Breast epithelium (tissue), 4 donors: ENCODE measurements around the gene IFNLR1. TPM values are rescaled to one million over a fixed set of nuclear protein-coding genes. Genes with fewer than 3 reads are reported as not detected.

Source experiments
- DNase-seq, 2 donors: peaks; one replicate each; pipeline ENCODE4 v3.0.0-alpha.2; 2019; ENCODE audit warnings: low spot score in 2 of 2
- H3K27ac ChIP-seq, 2 donors: fragments of 200-600 bp; sonication (generic) in 1 of 2; one replicate each; pipeline ENCODE4 v1.5.1; 2016 to 2019; ENCODE audit warnings: mild to moderate bottlenecking in 1 of 2
- H3K27me3 ChIP-seq, 2 donors: fragments of 200-600 bp; sonication (generic) in 1 of 2; one replicate each; pipeline versions ENCODE4 v1.5.1 to v1.6.0; 2017 to 2019; ENCODE audit warnings: control low read depth in 1 of 2, mild to moderate bottlenecking in 1 of 2
- H3K36me3 ChIP-seq: fragments of 200-600 bp; one replicate; pipeline ENCODE4 v1.5.1; 2019
- H3K4me1 ChIP-seq, 2 donors: fragments of 200-600 bp; sonication (generic); one replicate each; pipeline ENCODE4 v1.5.1; 2016 to 2019; ENCODE audit warnings: control low read depth in 1 of 2
- H3K4me3 ChIP-seq, 3 donors: fragments of 200-600 bp; sonication (generic); 1 replicate in 2 of 3; 2 replicates in 1 of 3; pipeline ENCODE4 v1.5.1; 2016 to 2019; ENCODE audit warnings: mild to moderate bottlenecking in 3 of 3, moderate library complexity in 2 of 3
- H3K9me3 ChIP-seq, 2 donors: fragments of 200-600 bp; sonication (generic) in 1 of 2; one replicate each; pipeline ENCODE4 v1.5.1; 2016 to 2019; ENCODE audit warnings: control low read depth in 1 of 2
- CTCF ChIP-seq, 3 donors: fragments of 450-650 bp; IDR thresholded peaks; one replicate each; pipeline ENCODE4 v1.5.1; 2016 to 2017; ENCODE audit warnings: antibody characterized with exemption in 3 of 3, mild to moderate bottlenecking in 3 of 3, moderate library complexity in 3 of 3
- POLR2A ChIP-seq: fragments of 450-650 bp; IDR thresholded peaks from one replicate; pipeline ENCODE4 v1.6.1; 2016; ENCODE audit warnings: antibody characterized with exemption, mild to moderate bottlenecking, moderate library complexity
- POLR2AphosphoS5 ChIP-seq, 3 donors: sonication (generic); formaldehyde crosslinking; IDR thresholded peaks; one replicate each; pipeline ENCODE4 v1.6.1; 2017; ENCODE audit warnings: antibody characterized with exemption in 3 of 3
- intact Hi-C: fragments of 100-400 bp; cut with DNase I; formaldehyde crosslinking; loops from one replicate; pipeline ENCODE4 v1.15.1; 2023; ENCODE audit warnings: low total_unique reads
- total RNA-seq, 3 donors: library from RNA; depleted of rRNA; stranded (reverse); fragments of >200 nt; gene quantifications; one replicate each; pipeline ENCODE4 v1.1.0, GENCODE V29; 2016

The IFNLR1 gene
- total RNA-seq, 3 donors from 2014 or later = under 0.01 to 10.7 (median 3.9) TPM

- intact Hi-C loops = no loop called here
- Histone ChIP-seq H3K27me3 (no peaks in the 10 kb centered on the region), H3K9me3 (no peaks in the 10 kb centered on the region), H3K36me3 (no peaks in the 10 kb centered on the region), H3K27ac (no peak overlapping the region), H3K4me3 (no peak overlapping the region), H3K4me1 (no peaks in the 10 kb centered on the region)
- TF ChIP-seq POLR2A = no peak
- no peak for DNase-seq
These were observed 13.2 kb downstream of the IFNLR1 start for GRCh38 chr1:24173638-24174575.

GRCh38 chr1:24172598-24172997 lies 14.5 kb downstream of the IFNLR1 start:
- Histone ChIP-seq H3K9me3 (no peaks in the 10 kb centered on the region), H3K4me1 (no peaks in the 10 kb centered on the region), H3K36me3 (no peaks in the 10 kb centered on the region), H3K4me3 (no peak overlapping the region), H3K27me3 (no peaks in the 10 kb centered on the region), H3K27ac (no peak overlapping the region)
- intact Hi-C loops = no loop called here
- DNase-seq = no peak
- TF ChIP-seq POLR2A (no peak), POLR2AphosphoS5 (IDR thresholded peaks at IDR 0.05) (no peak), CTCF (IDR thresholded peaks at IDR 0.05) (no peak)

- no peaks in the 10 kb centered on the region for H3K27me3 ChIP-seq
- H3K27ac ChIP-seq = no peak overlapping the region
- H3K36me3 ChIP-seq = no peaks in the 10 kb centered on the region
- TF ChIP-seq POLR2A (no peak), POLR2AphosphoS5 (IDR thresholded peaks at IDR 0.05) (no peak), CTCF (IDR thresholded peaks at IDR 0.05) (no peak)
- H3K4me1 ChIP-seq = no peaks in the 10 kb centered on the region
- H3K9me3 ChIP-seq = no peaks in the 10 kb centered on the region
- DNase-seq = no peak
- no peak overlapping the region for H3K4me3 ChIP-seq
- intact Hi-C loops = no loop called here
These were observed 17.8 kb downstream of the IFNLR1 start for GRCh38 chr1:24169286-24169685.

- H3K4me1 ChIP-seq = no peaks in the 10 kb centered on the region
- H3K9me3 ChIP-seq = no peaks in the 10 kb centered on the region
- intact Hi-C loops = no loop called here
- no peak for DNase-seq
- no peak overlapping the region for H3K27ac ChIP-seq
- no peaks in the 10 kb centered on the region for H3K27me3 ChIP-seq
- no peak for TF ChIP-seq POLR2AphosphoS5 (IDR thresholded peaks at IDR 0.05)
- no peak for TF ChIP-seq POLR2A
- no peak for TF ChIP-seq CTCF (IDR thresholded peaks at IDR 0.05)
- no peaks in the 10 kb centered on the region for H3K36me3 ChIP-seq
- H3K4me3 ChIP-seq = no peak overlapping the region
These were observed 18.8 kb downstream of the IFNLR1 start for GRCh38 chr1:24168245-24168644.

GRCh38 chr1:24167008-24167407 lies 20.1 kb downstream of the IFNLR1 start:
- no peak for DNase-seq
- H3K4me3 ChIP-seq = no peak overlapping the region
- H3K27me3 ChIP-seq = no peaks in the 10 kb centered on the region
- H3K9me3 ChIP-seq = no peaks in the 10 kb centered on the region
- intact Hi-C loops = no loop called here
- H3K36me3 ChIP-seq = no peaks in the 10 kb centered on the region
- H3K27ac ChIP-seq = no peak overlapping the region
- no peaks in the 10 kb centered on the region for H3K4me1 ChIP-seq
- TF ChIP-seq POLR2AphosphoS5 (IDR thresholded peaks at IDR 0.05) = no peak

- intact Hi-C loops = no loop called here
- Histone ChIP-seq H3K27ac (no peak overlapping the region), H3K27me3 (no peaks in the 10 kb centered on the region), H3K4me1 (no peaks in the 10 kb centered on the region), H3K36me3 (no peaks in the 10 kb centered on the region), H3K4me3 (no peak overlapping the region), H3K9me3 (no peaks in the 10 kb centered on the region)
- DNase-seq = no peak
- no peak for TF ChIP-seq POLR2A
- TF ChIP-seq CTCF (IDR thresholded peaks at IDR 0.05) = no peak
These were observed 21.6 kb downstream of the IFNLR1 start for GRCh38 chr1:24165500-24165899.
